GM10248 (cell line): ENCODE measurements around the gene SERPINA3.
"Not testable (repeated sequence)": the region's sequence is repeated elsewhere in the genome, so short reads cannot be mapped to it uniquely, and the experiment has no call there.

Experiments
- CTCF ChIA-PET: fragments of 300-600 bp; sonication (Branson Sonifier 250); formaldehyde crosslinking; extraction: SDS; loops from one replicate; lab custom pipeline; 2021; ENCODE audit warnings: antibody characterized with exemption; lab: Yijun Ruan, JAX
- POLR2A ChIA-PET: fragments of 350-650 bp; sonication (Branson Sonifier 250); formaldehyde crosslinking; extraction: SDS; loops from one replicate; lab custom pipeline; 2020; ENCODE audit warnings: antibody characterized with exemption; lab: Yijun Ruan, JAX
- DNase-seq: peaks from one replicate; pipeline ENCODE4 v3.0.0; 2012; ENCODE audit errors: extremely low spot score
- TF ChIP-seq, protein P1 (sequence below): IDR thresholded peaks from 2 replicates; pipeline ENCODE4 v1.5.1; 2012; ENCODE audit warnings: mild to moderate bottlenecking, low read depth; ENCODE audit errors: extremely low read depth, missing control alignments, control extremely low read depth

Gene SERPINA3

DNA sequence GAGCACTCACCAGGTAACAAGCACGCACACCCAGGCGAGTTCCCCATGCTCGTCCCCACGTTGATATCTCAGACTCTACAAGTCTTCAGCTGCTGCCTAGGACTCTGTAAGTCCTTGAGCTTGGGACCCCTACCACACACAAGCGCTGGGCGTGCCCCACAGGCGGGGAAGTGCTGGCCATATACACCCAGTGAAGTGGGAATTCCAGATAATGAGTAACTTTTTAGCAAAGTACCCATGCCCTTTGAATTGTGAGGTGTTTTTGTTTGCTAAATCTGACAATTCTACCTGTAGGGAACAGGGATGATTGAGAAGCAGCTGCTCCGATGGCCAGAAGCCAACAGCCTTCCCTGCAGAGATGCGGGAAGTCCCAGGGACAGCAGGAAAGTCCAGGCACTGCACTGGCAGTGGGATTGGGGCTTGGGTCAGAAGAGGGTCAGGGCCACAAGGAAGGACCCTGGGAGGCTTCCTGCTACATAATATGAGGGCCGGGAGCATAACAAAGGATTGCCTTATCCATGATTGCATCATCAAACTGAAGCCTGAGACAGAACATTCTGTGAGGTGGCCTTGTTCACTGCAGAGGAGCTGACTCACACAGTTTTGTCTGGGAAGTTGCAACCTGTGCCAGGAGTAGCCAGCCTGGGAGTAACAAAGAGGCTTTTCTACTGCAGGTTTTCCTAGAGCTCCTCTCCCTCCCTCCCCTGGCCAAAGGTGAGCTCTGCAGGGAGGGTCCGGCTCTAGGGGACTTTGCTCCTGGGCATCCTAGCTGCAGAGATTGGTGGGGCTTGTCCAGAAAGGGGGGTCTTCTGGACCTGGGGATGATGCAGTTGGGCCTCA lies 13.2 kb upstream of the SERPINA3 start:
- ChIA-PET POLR2A (no interaction called here), CTCF (no interaction called here)
- no peak for DNase-seq
- TF ChIP-seq, protein P1, sequence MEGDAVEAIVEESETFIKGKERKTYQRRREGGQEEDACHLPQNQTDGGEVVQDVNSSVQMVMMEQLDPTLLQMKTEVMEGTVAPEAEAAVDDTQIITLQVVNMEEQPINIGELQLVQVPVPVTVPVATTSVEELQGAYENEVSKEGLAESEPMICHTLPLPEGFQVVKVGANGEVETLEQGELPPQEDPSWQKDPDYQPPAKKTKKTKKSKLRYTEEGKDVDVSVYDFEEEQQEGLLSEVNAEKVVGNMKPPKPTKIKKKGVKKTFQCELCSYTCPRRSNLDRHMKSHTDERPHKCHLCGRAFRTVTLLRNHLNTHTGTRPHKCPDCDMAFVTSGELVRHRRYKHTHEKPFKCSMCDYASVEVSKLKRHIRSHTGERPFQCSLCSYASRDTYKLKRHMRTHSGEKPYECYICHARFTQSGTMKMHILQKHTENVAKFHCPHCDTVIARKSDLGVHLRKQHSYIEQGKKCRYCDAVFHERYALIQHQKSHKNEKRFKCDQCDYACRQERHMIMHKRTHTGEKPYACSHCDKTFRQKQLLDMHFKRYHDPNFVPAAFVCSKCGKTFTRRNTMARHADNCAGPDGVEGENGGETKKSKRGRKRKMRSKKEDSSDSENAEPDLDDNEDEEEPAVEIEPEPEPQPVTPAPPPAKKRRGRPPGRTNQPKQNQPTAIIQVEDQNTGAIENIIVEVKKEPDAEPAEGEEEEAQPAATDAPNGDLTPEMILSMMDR = no peak

DNA sequence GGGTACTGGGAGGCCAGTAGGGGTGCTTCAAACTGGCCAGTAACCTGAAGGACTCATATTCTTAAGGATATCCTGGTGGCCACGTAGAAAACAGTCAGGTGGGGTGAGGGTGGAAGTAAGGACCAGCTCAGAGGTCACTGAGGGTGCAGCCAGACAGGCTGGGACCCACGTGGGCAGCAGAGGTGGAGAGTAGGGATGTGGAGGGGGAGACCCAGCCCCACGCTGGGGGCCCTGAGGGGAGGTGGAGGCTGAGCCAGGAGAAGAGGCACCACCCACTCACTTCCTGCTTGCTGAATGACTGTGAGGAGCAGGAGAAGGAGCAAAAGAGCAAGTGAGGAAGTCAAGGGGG lies 12.6 kb upstream of the SERPINA3 start:
- ChIA-PET POLR2A (no interaction called here), CTCF (no interaction called here)
- TF ChIP-seq, protein P1 = no peak
- DNase-seq = no peak

DNA sequence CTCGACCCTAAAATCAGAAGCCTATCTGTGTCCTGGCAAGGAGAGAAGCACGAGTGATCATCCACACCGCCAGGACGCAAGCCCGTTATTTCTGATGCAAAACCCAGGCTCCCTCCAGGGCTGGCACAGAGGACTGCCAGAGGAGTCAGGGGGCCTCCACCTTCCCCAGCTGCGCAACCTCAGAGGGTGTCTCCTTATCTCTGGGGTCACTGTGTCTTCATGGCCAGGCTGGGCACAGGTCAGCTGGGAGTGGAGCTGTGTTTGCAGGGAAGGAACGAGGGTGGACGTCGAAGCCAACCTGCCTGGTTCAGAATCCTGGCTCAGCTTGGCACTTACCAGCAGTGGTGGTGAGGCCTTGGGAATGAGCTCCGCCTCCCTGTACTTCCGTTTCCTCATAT lies 12.0 kb upstream of the SERPINA3 start:
- TF ChIP-seq, protein P1 = no peak
- no peak for DNase-seq
- CTCF ChIA-PET = no interaction called here
- POLR2A ChIA-PET = no interaction called here

DNA sequence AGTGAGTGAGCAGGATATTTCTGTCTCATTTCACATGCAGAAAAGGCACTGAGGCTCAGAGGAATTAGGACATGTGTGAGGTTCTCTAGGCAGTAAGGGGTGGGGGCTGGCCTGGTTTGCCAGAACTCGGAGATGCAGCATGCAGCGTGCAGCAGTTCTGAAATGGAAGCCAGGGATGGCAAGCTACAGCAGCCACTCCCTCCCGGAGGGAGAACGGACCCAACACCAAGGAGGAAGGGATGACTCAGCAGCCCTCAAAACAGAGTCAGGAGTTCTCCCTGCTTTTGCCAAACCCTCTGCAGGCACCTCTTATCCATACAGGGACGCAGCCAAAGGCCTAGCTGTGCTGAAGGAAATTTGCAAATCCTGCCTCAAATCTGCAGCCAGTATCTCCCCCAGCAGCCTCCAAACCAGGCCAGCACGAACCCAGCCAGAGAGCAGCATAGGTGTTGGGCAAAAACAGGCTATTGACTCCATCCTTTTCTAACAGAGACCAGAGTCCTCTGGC lies 10.3 kb upstream of the SERPINA3 start:
- DNase-seq = no peak
- TF ChIP-seq, protein P1 = no peak
- POLR2A ChIA-PET = no interaction called here
- CTCF ChIA-PET = no interaction called here

DNA sequence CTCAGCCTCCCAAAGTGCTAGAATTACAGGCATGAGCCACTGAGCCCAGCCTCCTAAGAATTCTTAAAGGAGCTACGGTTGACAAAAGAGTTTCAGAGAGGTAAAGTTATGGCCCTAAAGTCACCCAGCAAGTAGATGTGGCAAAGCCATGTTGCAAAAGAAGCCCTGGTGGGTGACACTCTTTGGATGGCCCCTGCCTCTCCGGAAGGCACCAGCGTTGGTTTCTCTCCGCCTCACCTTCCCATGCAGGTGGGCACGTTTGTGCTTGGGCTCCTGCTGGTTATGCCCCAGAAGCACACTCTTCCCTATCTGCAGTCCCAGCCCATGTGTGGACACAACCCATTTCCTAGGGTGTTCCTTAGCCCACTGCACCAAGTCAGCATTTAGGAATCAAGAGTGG lies 9.5 kb upstream of the SERPINA3 start:
- TF ChIP-seq, protein P1 = no peak
- DNase-seq = no peak
- ChIA-PET CTCF (no interaction called here), POLR2A (no interaction called here)

DNA sequence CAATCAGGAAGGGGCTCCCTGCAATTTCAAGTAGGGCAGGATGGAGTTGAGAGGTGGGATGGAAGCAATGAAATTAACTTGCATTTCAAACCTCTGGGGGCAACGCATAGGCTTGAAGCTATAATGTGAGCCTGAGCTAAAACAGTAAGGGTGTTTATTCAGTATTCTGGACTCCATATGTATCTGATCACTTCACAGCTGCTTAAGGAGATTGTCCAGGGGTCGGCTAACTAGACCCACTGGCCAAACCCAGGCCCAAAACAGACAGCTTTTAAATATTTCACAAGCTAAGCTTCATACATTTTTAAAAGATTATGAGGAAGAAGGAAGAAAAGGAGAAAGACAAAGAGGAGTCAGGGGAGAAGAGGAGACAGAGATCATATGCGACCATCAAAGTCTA lies 6.8 kb upstream of the SERPINA3 start:
- POLR2A ChIA-PET = no interaction called here
- CTCF ChIA-PET = interaction anchor here (1.4 kb wide), 1 partner anchor 10 kb away, joined by 3 read pairs; no protein-coding TSS in a partner anchor
- TF ChIP-seq, protein P1 = no peak
- DNase-seq = no peak

DNA sequence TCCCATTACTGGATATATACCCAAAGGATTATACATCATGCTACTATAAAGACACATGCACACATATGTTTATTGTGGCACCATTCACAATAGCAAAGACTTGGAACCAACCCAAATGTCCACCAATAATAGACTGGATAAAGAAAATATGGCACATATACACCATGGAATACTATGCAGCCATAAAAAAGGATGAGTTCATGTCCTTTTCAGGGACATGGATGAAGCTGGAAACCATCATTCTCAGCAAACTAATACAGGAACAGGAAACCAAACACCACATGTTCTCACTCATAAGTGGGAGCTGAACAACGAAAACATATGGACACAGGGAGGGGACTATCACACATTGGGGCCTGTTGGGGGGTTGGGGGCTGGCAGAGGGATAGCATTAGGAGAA lies 3.2 kb upstream of the SERPINA3 start:
- DNase-seq, CTCF ChIA-PET, POLR2A ChIA-PET: not testable (repeated sequence)
